Esophagus muscularis mucosa (tissue), 3 donors: ENCODE data around the gene CNTNAP3B.
"Not testable (repeated sequence)": the region's sequence is repeated elsewhere in the genome, so short reads cannot be mapped to it uniquely, and the experiment has no call there.

ENCODE experiments used
- CTCF ChIP-seq, 3 experiments: fragments of 200-600 bp in 2 of 3; fragments of 450-650 bp in 1 of 3; sonication (generic) in 2 of 3; IDR thresholded peaks; one replicate each; pipeline ENCODE4 v1.5.1; 2017 to 2019; ENCODE audit warnings: antibody characterized with exemption in 3 of 3, mild to moderate bottlenecking in 2 of 3, moderate library complexity in 1 of 3
- POLR2A ChIP-seq: fragments of 450-650 bp; IDR thresholded peaks from one replicate; pipeline ENCODE4 v1.6.1; 2017; ENCODE audit warnings: antibody characterized with exemption, moderate library complexity, mild to moderate bottlenecking, low read depth

GRCh38 chr9:41941738-41942137 is 187.5 kb downstream of the CNTNAP3B start:
- peak in 1 of 3 experiments; percentile 29 for TF ChIP-seq CTCF (IDR thresholded peaks at IDR 0.05)
- not testable (repeated sequence) for TF ChIP-seq POLR2A
